Hepatocyte (in vitro differentiated cells): ENCODE measurements around the gene OVAAL.

Source experiments
- EZH2 ChIP-seq: fragments of 200-600 bp; sonication (generic); IDR thresholded peaks from 2 replicates; pipeline ENCODE4 v1.6.1; 2016; ENCODE audit warnings: antibody characterized with exemption, mild to moderate bottlenecking, borderline replicate concordance
- EZH2phosphoT487 ChIP-seq: fragments of 200-600 bp; sonication (generic); IDR thresholded peaks from one replicate; pipeline ENCODE4 v1.6.1; 2018; ENCODE audit warnings: antibody characterized with exemption, mild to moderate bottlenecking, low read depth, moderate library complexity; ENCODE audit not compliant: unreplicated experiment, severe bottlenecking
- TF ChIP-seq, protein P1 (sequence below): fragments of 200-600 bp; sonication (generic); IDR thresholded peaks from 2 replicates; pipeline ENCODE4 v1.5.1; 2016; ENCODE audit warnings: antibody characterized with exemption, mild to moderate bottlenecking; ENCODE audit not compliant: poor library complexity

DNA sequence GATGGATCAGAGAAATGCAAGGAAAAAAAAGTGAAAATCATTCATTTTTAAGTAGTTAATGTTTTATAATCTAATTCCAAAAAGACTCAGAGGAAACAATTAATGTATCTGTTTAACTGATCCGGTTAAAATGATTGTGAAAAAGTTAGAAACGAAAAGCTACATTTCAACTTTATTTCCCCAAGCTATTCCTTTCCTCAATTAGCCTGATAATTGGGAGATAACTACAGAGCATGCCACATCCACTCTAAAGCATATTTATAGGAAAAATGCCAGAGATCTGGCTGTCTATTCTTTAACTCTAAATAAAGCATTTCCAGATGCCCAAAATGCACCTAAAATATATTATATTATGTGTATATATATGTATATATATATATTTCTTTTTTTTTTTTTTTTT is 37.2 kb downstream of the OVAAL start:
- TF ChIP-seq, protein P1, sequence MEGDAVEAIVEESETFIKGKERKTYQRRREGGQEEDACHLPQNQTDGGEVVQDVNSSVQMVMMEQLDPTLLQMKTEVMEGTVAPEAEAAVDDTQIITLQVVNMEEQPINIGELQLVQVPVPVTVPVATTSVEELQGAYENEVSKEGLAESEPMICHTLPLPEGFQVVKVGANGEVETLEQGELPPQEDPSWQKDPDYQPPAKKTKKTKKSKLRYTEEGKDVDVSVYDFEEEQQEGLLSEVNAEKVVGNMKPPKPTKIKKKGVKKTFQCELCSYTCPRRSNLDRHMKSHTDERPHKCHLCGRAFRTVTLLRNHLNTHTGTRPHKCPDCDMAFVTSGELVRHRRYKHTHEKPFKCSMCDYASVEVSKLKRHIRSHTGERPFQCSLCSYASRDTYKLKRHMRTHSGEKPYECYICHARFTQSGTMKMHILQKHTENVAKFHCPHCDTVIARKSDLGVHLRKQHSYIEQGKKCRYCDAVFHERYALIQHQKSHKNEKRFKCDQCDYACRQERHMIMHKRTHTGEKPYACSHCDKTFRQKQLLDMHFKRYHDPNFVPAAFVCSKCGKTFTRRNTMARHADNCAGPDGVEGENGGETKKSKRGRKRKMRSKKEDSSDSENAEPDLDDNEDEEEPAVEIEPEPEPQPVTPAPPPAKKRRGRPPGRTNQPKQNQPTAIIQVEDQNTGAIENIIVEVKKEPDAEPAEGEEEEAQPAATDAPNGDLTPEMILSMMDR: no peak
- TF ChIP-seq EZH2 (no peak), EZH2phosphoT487 (no peak)
